ENCODE measurements around the gene HSD17B3.
"Not testable (repeated sequence)": the region's sequence is repeated elsewhere in the genome, so short reads cannot be mapped to it uniquely, and the experiment has no call there.

The HSD17B3 gene

DNA sequence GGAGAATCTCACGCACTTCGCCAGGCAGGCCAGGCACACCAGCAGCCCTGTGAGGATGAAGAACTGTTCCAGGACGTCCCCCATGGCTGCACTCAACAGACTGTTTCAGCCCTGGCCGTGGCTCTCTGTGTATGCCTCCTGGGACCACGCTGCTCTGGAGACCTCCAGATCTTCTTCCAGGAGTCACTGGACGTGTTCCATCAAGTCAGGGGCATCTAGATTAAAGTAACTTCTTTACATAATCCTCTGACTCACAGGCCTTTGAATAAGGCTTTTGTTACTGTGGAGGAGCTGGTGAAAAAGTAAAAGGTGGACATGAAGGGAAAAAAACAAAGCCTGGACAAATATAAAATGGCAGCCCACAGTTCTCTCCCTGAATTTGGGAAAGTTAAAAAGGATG, at the start of gene HSD17B3:
Gene HSD17B3 (minus strand): TSS at position 156 of the 400 bp plus-strand sequence. CDS start 72 bp downstream, at position 84.
- no peak for DNase-seq (ENCODE audit: low read depth in 2 of 2)

DNA sequence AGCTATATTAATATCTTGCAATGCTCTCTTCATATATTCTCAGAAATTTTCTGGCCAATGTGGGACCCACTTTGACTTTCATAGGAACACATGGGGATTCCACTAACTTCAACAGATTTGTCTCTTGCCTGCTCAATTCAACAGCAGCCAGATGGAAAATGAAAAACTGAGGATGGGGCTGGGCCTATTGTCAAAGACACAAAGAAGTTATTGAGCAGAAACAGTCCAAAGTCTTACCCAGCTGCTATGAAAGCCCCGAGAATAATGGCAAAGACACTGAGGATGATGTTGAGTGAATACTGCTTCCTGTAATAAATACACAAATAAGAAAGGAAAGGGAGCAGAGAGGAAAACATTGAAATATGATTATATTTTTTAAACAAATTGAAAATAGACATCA, 48.9 kb upstream of the HSD17B3 start:
- DNase-seq (ENCODE audit: low read depth in 2 of 2) = no peak

DNA sequence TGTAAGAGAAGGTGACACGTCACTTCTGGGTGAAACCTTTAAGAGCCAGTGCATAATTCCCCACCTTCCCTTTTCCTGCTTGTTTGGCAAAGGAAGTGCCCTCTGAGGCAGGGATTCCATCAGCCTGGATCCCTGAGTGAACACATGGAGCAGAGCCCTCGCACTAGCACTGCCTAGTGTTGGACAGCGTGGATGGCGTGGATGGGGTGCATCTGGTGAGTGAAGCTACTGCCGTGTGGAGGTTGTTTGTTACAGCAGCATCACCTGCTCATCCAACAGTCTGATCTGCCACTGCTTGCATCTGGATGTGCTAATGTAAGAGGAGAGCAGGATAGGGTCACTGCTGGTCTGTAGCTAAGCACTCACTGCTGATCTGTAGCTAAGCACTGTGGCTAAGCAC, 46.3 kb upstream of the HSD17B3 start:
- DNase-seq (ENCODE audit: low read depth in 2 of 2) = no peak

DNA sequence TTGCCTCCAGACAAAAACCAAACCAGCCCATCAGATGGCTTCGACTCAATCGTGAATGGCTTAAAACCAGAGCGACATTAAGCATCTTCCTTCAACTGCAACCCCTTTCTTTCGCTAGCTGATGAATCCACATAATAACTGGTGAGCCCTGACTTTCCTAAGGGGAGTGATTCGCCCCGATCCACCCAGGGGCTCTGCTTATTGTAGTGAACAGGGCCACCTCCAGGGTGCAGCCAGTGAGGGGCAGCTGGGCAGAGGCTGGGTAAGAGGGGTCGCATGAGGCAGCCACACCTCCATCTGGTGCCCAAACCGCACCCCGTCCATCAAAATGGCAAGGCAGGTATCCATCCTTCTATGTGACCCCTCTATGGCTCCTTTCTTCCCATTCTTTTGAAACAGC, 43.6 kb upstream of the HSD17B3 start:
- DNase-seq (ENCODE audit: low read depth in 2 of 2) = no peak

DNA sequence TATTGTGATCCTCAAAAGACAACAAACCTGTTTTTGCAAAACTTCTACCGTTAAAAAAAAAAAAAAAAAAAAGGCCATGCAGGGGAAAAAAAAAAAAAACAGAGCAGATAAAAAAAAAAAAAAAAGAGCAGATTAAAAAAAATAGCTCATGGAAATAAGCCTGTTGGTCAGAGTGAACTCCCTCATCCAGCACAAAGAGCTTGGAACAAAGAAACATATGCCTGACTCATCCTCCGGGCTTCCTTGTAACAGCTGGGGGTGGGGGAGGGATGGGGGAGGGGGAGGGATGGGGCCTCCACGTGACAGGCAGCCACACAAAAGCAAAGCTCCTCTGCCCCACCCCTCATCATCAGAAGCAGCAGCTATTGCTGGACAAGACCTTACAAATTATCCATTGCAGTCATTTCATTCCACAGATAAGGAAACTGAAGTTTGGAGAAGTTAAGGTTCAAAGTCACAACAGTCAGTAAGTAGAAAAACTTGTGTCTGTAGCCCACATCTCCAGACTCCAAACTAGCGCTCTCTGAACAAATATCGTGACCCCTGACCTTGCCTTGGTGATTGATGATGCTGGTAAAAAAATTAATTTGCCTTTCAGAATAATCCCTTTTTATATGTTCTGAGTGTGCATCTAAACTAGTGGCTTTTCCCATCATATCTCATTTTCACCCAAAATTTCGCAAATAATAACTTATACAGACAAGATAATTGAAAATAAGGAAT, 42.6 kb upstream of the HSD17B3 start:
- no peak for DNase-seq (ENCODE audit: low read depth in 2 of 2)

DNA sequence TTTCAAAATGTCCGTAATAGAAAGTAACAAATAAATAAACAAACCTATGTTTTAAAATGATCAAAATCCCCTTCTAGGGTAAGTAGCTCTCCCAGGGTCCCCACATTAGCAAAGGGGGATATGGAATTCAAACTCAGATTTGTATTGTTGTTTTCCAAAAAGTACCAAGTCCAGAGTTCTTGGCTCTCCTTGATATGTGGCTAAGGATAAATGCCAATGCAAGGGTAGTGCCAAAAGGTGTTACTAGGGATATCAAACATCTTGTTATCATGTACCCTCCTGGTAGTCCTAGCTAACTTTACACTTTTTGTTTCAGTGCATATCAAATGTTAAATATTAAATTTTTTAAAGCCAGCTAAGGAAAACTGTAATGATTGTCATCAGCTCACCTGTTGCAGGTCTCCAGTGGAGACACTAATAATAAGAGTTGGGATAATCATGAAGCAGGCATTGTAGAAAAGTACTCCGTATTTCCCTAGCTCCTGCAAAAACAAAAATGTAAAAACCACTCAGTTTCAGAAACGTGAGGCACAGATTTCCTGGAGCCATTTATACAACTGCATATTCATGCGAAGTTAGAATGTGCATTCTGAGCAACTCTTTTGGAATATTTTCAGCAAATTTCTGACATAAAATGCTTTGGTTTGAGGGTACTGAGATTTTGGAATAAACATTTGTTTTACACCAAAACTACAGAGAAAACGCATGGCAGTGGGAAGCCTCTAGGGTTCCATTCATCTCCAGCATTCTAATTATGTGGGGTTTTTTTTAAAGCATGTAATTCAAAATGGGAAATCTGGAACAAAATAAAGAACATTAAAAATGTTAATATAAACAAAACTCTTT, 41.8 kb upstream of the HSD17B3 start:
- DNase-seq (ENCODE audit: low read depth in 2 of 2) = no peak

DNA sequence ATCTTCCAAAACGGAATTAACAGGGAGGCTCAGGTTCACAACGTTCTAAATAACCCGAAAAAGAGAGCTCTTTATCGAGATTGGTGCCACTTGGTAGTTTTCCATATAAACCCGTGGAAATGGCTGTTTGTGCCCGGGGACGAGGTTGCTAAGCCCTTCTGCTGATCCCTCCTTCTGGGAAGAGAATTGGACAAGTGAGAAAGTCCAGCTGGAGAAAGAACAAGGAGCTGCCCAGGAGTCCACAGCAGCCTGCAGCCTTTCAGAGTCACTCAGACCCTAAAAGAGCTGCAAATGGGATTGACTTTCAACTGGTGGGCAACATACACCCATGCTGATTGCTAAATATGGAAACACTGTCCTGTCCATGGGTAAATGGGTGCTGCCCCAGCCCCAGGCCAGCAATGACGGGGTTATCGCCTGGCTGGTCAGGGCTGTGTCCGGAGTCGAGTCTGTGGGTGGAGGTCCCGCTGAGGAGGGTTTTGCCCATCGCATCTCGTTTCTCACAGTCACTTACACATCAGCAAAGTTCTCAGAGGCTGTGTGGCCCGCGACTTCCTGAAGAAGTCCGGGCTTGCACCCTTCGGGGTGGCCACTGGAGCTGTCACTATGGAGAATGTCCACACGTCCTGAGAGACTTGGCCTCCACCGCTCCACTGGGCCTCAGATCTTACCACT, 40.7 kb upstream of the HSD17B3 start:
- DNase-seq (ENCODE audit: low read depth in 2 of 2) = no peak

DNA sequence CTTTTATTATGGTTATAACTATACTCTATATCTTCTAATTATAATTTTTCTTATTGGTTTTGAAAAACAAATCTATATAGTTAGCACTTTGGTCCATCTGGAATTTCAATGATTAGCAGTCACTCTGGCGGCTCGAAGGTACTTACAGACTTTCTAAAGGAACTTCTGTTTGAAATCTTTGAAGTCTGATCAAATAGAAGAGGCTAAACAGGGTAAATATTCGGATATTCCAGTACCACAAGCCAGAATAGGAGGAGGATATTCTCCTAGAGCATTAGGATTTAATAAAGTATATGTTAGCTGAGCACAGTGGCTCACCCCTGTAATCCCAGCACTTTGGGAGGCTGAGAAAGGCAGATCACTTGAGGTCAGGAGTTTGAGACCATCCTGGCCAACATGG, 38.7 kb upstream of the HSD17B3 start:
- DNase-seq (ENCODE audit: low read depth in 2 of 2) = no peak

DNA sequence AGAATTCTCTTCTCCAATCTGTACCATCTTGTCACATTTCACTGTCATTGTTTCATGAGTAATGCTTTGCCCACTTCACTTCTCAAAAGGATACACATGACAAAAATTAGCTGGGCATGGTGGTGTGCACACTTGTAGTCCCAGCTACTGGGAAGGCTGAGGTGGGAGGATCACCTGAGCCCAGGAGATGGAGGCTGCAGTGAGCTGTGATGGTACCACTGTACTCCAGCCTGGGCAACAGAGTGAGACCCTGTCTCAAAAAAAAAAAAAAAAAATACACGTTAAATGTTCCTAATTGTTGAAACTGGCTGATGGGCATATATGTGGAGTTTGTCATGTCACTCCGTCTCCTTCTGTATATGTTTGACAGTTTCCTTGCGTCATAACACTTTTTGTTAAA, 36.3 kb upstream of the HSD17B3 start:
- DNase-seq (ENCODE audit: low read depth in 2 of 2) = no peak

DNA sequence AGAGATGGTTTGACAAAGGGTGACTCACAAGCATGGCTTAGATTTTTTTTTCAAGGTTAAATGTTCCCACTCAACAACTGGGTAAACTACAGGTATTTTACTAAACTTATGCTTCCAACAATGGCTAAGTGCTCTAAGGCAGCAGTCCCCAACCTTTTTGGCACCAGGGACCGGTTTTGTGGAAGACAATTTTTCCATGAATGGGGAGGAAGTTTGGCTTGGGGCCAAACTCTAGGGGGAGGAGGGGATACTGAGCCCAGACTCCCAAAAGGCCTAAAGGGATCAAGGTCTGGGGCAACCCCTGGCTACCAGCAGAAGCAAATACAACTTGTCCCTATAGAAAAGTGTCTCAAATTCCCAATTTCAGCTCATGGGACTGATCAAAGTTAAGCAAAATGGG, 32.0 kb upstream of the HSD17B3 start:
- DNase-seq (ENCODE audit: low read depth in 2 of 2) = no peak

DNA sequence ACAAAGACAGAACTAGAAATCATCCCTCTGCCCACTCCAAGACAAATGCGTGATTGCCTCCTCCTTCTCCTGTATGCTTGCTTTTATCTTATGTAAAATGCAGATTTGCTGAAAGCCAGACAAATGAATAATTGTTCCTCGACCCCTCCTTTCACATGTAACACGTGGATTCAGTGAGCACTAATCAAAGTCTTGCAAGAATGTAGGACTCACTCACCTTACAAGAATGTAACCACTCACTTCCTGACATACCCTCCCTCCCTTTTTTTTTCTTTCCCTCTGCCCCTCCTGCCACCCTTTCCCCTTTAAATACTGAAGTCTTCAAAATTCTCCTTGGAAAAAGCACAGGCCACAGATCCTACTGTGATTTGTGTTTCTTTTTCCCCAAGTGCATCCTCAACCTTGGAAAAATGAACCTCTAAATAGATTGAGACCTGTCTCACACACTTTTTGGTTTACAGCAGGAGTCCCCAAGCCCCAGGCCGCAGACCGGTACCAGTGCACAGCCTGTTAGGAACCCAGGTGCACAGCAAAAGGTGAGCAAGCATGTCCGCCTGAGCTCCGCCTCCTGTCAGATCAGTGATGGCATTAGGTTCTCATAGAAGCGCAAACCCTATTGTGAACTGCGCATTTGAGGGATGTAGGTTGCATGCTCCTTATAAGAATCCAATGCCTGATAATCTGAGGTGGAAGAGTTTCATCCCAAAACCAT, 29.4 kb upstream of the HSD17B3 start:
- DNase-seq (ENCODE audit: low read depth in 2 of 2) = no peak

DNA sequence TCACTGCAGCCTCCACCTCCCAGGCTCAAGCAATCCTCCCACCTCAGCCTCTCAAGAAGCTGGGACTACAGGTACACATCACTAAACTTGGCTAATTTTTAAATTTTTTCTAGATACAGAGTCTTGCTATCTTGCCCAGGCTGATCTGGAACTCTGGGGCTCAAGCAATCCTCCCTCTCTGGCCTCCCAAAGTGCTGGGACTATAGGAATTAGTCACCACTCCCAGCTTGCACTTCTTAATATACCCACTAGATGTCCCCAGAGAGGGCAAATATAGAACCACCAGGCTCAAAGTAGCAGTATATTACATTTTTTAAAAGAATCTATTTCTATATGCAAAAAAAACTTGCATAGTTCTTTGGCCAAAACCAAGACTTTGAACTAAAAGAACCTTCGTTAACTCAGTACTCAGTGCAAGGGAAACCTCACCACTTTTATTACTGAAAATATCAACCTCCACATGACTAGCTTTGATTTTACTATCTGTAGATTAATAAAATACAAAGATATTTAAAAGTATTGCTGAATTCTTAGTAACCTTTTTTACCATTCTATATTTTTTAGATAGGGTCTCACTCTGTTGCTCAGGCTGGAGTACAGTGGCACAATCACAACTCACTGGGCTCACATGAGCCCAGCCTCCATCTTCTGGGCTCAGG, 25.8 kb upstream of the HSD17B3 start:
- DNase-seq (ENCODE audit: low read depth in 2 of 2) = peak in 1 of 2 donors; percentile 5

DNA sequence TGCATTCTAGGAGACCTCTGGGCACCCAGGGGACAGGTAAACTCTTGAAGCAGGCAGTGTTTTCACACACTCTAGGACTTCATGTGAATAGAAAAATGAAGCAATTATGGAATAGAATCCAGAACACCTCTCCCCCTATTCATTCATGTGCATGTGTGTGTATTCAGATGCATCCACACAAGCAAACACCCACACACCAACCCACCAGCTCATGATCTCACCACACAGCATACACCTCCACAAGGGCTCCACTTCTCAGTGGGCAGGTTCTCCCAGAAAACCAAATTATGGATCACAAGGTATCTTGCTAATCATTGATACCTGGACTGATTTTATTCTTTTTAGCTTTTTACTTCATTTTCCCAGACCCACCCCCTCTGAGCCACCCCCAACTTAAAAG, 21.2 kb upstream of the HSD17B3 start:
- no peak for DNase-seq (ENCODE audit: low read depth in 2 of 2)

DNA sequence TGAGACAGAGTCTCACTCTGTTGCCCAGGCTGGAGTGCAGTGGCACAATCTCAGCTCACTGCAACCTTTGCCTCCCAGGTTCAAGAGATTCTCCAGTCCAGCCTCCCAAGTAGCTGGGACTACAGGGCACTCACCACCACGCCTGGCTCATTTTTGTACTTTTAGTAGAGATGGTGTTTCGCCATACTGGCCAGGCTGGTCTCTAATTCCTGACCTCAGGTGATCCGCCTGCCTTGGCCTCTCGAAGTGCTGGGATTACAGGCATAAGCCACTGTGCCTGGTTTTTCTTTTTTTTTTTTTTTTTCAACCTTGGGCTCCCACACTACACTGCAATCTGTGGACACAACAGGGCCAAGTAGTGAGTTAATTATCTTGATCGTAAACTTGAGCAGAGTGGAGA, 20.8 kb upstream of the HSD17B3 start:
- DNase-seq (ENCODE audit: low read depth in 2 of 2) = not testable (repeated sequence)

DNA sequence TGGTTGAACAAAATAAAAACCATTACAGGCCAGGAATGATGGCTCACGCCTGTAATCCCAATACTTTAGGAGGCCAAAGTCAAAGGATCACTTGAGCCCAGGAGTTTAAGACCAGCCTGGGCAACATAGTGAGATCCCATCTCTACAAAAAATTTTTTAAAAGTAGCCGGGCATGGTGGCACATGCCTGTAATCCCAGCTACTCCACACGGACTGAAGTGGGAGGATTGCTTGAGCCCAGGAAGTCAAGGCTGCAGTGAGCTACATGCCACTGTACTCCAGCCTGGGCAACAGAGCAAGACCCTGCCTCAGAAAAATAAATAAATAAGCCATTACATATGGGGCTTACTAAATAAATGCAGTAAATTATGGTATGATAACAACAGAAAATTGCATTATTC, 20.2 kb upstream of the HSD17B3 start:
- DNase-seq (ENCODE audit: low read depth in 2 of 2) = not testable (repeated sequence)

DNA sequence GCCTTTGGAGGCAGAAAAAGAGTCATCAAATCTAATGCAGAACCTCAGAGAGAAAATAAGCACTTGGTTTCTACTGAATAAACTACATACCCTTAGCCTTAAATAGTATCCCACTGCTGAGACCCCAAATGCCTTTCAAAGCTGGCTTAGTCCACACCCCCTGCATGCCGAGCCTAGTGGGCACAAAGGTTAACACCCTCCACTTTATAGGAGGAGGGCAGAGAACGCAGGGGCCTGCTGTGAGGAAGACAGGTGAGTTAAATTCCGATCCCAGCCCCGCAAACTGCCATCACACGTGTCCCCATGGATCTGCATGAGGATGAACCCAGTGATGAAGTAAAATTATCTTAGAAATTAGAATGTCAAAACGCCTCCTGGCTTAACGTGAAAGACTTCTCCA, 19.5 kb upstream of the HSD17B3 start:
- DNase-seq (ENCODE audit: low read depth in 2 of 2) = no peak

DNA sequence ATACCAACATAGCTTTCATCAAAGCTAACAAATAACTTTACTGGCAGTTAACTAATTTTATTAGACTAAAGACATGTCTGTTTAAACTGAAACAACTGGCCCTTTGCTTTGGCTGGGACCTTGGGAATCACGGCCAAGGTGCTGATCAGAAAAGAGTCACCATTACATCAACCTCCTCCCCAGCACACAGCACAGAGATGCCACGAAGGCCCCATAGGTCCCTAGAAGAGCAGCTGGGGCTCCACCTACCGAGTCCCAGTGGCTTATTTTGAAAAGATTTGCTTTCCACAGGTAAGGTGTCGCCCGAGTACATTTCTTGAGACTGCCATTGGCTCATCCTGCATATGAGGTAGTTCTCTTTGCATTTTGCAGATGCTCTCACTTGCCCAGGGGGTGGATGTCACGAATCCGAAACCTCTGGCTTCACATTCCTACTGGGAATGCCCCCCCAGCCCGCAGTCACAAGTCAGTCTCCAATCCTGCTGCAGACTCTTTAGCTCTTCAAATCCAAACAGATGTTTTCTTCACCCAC, 18.8 kb upstream of the HSD17B3 start:
- DNase-seq (ENCODE audit: low read depth in 2 of 2) = no peak

DNA sequence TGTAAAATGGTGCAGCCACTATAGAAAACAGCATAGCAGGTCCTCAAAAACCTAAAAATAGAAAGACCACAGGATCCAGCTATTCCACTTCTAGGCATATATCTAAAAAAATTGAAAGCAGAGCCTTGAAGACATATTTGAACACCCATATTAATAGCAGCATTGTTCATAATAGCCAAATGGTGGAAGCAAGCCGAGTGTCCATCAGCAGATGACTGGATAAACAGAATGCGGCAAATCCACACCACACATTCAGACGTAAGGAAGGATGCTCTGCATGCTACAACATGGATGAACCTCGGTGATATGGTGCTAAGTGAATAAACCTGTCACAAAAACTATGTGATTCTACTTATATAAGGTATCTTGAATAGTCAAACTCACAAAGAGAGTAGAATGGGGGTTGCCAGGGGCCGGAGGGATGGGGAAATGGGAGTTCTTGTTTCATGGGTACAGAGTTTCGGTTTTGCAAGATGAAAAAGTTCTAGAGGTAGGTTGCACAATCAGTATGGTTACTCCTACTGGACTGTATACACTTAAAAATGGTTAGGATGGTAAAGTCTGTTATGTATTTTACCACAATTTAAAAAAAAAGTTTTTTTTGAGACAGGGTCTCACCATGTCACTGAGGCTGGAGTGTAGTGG, 17.1 kb upstream of the HSD17B3 start:
- DNase-seq (ENCODE audit: low read depth in 2 of 2) = no peak

DNA sequence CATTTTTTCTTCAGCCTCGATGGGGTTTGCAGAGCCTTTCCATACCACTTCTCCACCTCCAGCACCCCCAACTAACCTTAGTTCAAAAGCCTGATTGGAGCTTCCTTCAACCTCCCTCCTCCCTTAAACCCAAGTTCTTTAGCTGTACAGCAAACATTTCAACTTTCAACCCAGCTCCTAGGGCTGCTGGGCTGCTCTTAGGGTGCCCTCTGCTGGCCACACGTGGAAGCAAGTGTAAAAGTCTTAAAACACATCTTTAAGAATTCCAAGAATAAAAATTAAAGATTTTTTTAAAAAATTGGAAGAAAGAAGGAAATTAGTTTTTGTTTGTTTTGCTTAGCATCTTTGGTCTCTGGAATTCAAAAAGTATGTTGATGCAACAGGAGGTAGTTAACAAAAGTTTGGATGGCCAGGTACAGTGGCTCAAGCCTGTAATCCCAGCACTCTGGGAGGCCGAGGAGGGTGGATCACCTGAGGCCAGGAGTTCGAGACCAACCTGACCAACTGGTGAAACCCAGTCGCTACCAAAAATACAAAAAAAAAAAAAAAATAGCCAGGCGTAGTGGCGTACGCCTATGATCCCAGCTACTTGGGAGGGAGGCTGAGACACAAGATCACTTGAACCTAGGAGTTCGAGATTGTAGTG, 15.5 kb upstream of the HSD17B3 start:
- peak; percentile 6 to 8 for DNase-seq (ENCODE audit: low read depth in 2 of 2)

DNA sequence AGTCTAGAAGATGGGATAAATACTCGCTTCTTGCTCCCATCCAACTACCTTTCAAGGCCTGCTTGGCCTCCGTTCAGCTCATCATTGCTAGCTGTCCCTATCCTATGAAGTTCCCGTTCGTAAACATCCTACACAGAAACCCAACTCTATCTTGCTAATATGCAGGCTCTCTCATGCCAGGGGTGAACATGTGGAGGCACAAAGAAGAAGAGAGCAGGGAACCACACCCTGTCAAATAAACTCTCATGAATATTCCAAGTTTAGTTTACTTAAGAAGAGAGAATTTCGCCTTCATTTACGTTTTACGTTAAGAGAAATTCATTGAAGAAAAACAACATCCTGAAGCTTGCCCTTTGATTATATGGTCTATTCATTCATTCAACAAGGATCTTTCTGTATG, 7.9 kb upstream of the HSD17B3 start:
- DNase-seq (ENCODE audit: low read depth in 2 of 2) = no peak

All from activated CD8-positive, alpha-beta memory T cell treated with anti-CD3 and anti-CD28 coated beads for 4 hours (primary cell).